Stimulated activated CD4-positive, alpha-beta T cell treated with anti-CD3 and anti-CD28 coated beads, Interleukin-12 subunit alpha, Interleukin-12 subunit beta, amount 100 ng/mL, for 4 hours (primary cell): ENCODE results near the gene FBN1.

ENCODE experiments used
- DNase-seq: peaks from one replicate; pipeline ENCODE4 v3.0.0-alpha.2; 2020

The FBN1 gene

GRCh38 chr15:48419896-48420295 is 225.6 kb downstream of the FBN1 start:
- DNase-seq: no peak

DNA sequence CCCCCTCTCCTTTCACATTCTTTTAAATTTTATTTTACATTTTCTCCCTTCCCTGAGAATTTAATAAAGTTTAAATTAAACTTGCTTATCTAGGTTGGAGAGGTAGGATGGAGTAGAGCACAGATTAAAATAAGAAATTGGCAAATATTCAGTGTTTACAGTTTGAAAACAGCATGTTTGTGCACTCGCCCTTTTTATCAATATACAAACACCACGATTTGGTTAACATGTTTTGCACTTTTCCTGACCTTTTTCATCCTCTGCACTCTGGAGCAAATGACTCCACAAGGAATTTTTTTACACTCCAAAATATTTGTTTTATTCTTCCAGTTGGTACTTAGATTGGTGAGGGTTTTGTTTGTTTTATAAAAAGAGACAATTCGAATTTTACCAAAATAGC is 227.2 kb downstream of the FBN1 start:
- DNase-seq: no peak

- no peak for DNase-seq
These were observed 229.2 kb downstream of the FBN1 start for GRCh38 chr15:48416301-48416700.

GRCh38 chr15:48415036-48415886 is 230.2 kb downstream of the FBN1 start:
- DNase-seq: no peak

DNA sequence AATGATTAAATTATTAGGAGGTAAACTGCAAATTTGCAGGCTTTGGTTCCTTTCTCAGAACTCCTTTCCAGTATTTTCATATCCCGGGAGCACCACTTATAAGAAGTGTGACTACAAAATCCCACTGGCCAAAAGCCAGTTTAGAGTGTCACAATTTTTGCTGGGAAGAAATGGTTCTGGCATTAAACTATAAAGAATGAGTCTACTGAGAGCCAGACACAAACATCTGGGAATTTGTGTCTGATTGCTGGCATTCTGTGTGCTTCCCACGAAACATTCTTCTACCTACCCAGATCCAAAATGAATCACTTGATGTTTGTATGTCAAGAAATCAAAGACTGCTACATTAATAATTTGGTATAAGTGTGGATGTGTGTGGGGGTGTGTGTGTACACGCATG is 231.5 kb downstream of the FBN1 start:
- no peak for DNase-seq

DNA sequence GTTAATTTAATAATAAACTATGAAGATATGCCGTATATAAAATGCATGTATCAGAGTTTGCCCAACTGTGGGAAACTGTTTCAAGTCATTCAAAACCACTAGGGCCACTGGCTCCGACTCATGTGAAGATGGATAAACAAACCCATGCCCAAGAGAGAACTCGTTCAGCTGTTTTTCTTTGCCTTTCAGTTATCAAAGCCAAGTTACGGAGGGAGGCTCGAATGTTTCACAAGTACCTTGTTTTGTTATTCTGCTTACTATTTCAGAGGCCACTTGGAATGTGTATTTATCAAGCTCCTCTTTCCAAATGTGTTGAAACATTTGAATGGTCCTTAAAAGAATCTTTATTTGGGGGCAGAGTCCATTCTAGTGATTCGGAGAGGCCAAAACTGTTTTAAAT is 232.2 kb downstream of the FBN1 start:
- no peak for DNase-seq

- no peak for DNase-seq
These were observed 233.4 kb downstream of the FBN1 start for GRCh38 chr15:48411971-48412591.

DNA sequence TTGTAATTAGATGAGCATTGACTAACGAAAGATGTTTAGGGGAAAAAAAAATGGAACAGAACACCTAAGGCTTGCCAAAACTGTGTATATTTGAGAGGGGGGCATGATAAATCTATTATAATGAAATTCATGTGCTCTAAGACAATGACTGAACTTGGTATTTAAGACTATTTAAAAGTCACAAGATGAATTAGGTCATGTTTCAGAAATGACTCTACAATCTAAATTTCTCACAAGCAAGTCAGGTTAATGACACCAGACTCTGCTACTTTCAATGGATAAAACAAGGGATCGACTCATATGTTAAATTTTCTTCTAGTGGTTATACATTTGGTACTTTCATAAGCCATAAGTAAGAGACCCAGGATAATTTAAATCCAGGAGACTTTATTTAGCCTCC is 235.9 kb downstream of the FBN1 start:
- no peak for DNase-seq

DNA sequence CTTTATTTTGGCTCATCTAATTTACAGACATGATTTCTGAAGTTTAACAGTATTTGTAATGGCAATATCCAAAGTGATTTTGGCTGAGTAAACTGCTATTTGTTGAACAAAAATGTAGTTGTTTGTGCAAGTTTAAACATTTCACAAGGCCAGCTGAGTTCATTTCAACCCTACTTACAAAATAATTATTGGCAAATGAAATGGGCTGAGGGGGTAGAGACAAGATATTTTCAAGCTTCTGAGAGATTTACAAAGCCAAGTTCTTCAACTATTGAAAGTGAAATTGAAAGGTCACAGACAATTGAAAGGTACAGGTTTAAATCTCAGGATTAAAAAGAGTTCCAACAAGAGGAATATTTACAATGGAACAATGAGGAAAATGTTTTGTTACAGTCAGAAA is 237.2 kb downstream of the FBN1 start:
- DNase-seq: no peak

DNA sequence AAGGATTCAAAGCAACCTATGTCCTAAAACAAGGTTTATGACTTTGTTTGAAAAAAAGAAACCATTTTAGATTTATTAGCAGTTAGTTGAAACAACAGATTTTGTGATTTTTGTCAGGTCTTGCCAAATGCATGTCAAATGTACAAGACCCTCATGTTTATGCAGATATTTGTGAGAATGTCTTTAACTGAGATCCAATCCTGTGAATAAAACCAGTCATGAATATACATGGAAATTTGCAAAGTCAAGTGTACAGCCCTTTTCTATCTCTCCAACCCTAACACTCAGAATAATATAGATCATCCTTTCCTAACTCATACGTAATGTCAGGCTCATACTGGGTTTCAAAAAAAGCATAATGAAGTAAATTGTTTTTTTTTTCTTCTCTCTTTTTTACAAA is 237.9 kb downstream of the FBN1 start:
- DNase-seq: no peak

- DNase-seq: no peak
These were observed 238.6 kb downstream of the FBN1 start for GRCh38 chr15:48406911-48407310.

DNA sequence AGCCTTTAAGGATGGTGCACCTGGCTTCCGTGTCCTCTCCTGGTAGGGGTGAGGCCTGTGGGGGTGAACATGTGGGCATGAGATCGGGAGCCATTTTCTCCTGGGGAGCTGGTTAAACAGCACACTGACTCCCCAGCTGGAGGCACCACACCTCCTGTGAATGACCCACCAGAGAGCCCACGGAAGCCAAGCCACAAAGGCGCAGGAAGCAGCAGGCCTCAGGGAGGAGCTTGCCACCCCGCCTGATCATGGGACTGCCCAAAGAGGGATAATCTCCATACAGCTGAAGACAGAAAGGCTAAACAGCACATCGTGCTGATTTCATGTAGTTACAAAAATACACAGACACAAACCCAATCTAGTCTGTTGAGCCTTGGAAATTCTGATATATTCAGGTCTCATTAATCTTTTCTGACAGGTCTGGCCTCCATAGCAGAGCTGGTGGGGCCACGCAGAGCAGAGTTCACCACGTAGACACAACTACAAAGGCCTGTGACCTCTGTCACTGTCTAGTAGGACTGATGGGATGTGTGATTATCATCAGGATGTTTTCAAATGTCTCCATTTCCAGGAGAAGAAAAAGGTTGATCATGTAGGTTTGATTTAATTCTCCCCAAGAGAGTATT is 239.1 kb downstream of the FBN1 start:
- DNase-seq: no peak

DNA sequence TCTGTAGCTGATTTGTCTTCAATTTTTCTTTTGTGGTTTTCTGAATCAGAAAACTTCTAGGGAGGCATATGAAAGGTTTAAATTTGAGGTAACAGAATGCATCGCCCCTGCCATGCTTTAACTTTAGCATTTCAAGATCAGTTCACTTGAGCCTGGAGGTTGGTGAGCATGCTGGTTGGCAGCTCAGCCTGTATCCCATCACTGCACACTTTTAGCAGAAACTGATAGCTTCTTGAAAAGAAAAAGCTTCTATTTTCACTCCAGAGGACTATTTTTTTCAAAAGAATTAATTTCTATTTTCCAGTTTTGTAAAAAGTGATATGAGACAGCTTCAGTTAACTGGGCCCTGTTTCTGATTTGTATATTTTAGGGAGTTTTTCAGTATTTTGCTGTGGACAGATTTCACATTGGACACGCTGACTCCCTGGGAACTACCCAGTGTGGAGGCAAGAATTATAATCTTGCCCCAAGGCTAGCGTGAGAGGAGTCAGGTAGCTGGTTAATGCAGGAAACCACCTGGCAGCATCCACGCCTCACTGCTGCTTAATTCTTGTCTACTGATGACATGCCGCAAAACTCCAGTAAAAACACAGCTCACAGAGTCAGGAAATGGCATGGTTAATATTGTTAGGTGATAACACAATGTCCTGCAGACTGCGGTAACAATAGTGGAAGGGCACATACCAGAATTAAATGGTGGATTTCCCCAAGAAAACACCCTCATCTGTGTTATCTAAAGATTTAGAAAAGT is 242.9 kb downstream of the FBN1 start:
- DNase-seq: no peak

DNA sequence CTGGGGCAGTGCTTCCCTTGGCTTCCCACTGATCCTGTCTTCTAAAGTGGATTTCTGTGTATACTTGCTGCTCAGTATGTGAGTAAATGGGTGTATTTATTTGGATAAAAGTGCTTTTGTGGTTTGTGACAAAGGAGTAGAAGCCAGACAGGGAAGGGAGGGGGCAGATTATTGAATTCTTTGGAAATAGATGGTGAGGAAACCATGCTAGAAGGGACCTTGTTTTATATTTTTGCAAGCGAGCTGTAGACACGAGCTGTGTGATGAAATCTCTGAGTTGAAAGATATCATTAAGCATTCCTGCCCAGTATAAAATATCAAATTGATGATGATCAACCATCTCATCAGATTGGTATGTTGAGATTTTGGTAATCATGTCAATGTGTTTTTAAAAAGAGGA is 245.4 kb downstream of the FBN1 start:
- DNase-seq: no peak

DNA sequence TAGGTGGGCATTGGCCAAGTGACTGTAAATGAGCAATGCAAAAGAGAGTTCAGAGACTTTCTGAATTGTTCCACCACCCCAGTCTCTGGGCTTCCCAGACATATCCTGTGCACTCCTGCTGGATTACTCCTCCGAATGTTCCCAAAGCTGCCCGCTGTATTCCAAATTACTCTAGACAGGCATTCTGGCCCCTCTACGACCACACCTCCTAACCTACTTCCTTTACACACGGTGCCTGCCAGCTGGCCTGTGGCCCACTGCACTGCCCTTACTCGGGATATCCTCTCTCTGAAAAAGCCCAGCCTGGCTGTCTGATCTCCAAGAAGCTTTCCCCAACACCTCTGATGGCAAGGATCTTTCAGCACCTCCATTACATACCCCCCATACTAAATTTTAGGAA is 247.7 kb downstream of the FBN1 start:
- DNase-seq: no peak

DNA sequence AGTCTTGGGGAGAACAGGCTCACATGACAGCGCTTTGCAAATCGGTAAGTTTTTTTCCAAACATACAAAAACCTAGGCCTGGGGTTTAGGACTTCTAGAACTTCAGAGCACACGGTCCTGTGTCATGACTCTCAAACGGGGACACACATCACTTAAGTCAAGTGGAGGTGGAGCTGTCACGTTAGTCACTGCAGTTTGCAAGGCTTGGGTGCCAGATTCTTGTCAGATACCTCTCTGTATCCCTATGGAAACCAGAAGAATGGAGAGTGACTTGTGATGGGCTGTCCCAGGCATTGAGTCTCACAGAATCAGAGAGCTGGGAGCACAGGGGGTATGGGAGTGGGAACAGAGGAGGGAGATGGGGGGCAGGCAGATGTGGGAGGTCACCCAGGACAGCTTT is 249.5 kb downstream of the FBN1 start:
- DNase-seq: no peak

- DNase-seq: no peak
These were observed 249.9 kb downstream of the FBN1 start for GRCh38 chr15:48395521-48396011.

DNA sequence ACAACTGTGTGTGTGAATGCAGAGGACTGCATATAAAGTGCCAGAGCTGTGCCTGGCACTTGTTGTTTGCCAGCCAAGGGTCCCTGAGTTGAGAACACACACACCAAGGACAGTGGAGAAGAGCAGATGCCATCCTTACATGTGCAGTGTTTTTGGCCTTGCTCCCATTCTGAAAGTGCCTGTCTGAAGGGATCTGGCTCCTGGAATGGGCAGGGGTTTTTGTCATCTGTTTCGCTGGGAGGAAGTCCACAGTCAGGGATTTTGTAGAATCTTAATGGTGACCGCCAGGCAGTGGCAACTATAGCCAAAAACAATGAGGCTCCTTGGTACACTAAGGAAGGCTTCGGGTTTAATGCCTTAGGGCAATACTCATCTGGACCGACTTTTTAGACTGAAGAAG is 250.5 kb downstream of the FBN1 start:
- no peak for DNase-seq

DNA sequence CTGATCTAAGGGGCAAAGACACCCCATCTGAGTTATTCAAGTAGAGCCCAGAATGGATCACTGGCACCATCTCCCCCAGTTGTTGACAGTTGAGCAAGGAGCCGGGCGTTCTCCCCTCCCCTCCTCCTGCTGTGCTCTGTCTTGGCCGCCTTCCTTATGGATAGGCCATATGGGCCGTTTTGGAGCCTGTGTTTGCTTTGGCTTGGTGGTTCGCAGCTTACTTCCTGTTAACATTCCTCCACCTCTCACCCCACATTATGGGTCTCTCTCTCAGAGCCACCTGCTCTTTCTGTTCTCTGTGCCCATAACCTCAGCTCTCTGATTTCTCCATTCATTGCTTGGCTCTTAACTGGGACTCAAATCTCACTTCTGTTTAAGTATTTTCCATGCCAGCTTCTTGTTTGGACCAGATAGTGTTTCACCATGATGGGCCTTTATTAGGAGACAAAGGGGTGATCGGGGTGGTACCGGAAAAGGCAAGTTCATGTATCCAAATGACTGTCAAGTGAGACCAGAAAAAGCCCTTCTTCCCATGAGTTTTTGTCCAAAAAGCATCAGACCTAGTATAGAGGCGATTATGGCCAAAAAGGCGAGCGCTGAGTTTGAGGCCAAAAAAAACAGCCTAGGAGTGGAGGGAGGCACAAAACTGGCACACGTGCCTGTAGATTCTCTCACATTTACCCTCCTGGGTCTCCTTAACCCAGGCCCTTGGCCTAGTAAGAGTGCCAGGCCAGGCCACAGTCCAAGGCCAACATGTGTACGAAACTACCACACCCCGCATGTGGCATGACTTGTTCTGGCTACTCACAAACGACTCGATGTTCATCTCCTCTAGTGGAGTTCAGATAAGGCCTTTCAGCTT is 251.6 kb downstream of the FBN1 start:
- no peak for DNase-seq

DNA sequence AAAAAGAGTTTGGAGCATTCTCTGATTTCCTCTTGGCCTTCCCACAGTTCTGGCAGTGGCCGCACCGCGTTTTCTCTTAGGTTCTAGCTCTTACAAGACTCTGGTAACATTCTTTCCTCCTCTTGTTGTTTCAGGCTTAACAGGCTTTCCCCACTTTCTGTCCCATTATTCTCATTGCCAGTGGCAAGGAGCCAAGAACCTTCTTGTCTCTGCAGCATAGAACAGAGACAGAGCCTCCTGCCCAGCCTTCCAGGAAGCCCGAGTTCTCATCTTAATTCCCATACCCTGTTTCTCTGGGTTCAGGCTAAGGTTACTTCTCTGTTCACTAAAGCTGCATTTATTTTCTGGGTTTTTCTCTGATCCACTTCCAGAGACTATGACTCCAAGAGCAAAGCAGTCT is 253.2 kb downstream of the FBN1 start:
- DNase-seq: no peak

DNA sequence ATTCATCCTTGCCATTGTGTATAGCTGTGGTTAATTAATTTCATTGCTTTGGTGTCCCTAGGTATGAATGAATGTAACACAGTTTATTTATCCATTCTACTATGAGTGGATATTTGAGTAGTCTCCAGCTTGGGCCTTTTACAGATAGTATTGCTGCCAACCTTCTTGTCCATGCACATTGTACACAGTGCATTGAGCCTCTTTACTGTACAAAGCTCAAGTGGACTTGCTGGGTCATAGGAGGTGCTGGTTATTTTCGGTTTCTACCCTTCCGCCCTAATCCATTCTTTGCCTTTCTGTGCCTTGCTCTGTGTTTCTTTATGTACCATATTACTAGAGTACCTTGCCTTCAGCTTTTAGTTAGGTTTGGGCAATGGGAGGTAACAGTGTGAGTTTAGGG is 253.6 kb downstream of the FBN1 start:
- no peak for DNase-seq

DNA sequence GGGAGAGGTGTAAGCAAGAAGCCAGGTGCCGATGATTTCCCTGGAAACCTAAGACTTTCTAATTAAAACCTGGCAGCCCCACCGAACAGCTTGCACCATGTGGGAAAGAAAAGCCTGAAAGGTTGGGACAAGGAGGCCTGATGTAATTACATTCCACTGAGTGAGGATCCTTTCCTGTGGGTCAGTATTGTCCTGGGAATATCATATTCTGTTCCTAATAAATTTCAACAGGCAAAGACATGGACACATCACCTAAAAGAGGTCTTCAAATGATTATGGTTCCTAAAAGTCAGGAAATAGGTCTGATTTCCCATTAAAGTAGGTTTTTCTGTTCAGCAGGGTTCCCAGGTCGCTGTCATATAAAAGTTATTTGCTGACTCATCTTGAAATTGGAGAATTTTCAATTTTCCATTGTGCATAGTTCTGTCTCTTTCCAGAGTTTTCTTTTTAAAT is 255.8 kb downstream of the FBN1 start:
- no peak for DNase-seq
